Heart right ventricle (tissue), 16 donors: ENCODE measurements around the gene ACP3. TPM values are rescaled to one million over a fixed set of nuclear protein-coding genes. Genes with fewer than 3 reads are reported as not detected.

Experiments
- ATAC-seq, 8 donors: fragments of 200-7000 bp; cut with Tn5 transposase; one replicate each; pipeline ENCODE4 v1.9.1; 2020; ENCODE audit warnings: mild to moderate bottlenecking in 8 of 8, moderate library complexity in 8 of 8, moderate number of reproducible peaks in 1 of 8
- DNase-seq, 2 donors: peaks; one replicate each; pipeline ENCODE4 v3.0.0-alpha.2; 2020
- H3K27ac ChIP-seq, 10 donors: fragments of 200-600 bp; sonication (generic) in 2 of 10; one replicate each; pipeline versions ENCODE4 v1.5.0 to v1.8.0; 2020 to 2022; ENCODE audit warnings: mild to moderate bottlenecking in 3 of 10
- H3K27me3 ChIP-seq, 7 donors: fragments of 200-600 bp; one replicate each; pipeline ENCODE4 v1.8.0; 2021 to 2022; ENCODE audit warnings: mild to moderate bottlenecking in 2 of 7
- H3K36me3 ChIP-seq, 9 donors: fragments of 200-600 bp; sonication (generic) in 1 of 9; one replicate each; pipeline versions ENCODE4 v1.5.0 to v1.8.0; 2020 to 2022; ENCODE audit warnings: mild to moderate bottlenecking in 2 of 9
- H3K4me1 ChIP-seq, 9 donors: fragments of 200-600 bp; sonication (generic) in 1 of 9; one replicate each; pipeline versions ENCODE4 v1.5.0 to v1.8.0; 2020 to 2022; ENCODE audit warnings: mild to moderate bottlenecking in 4 of 9
- H3K4me3 ChIP-seq, 10 donors: fragments of 200-600 bp; sonication (generic) in 2 of 10; one replicate each; pipeline versions ENCODE4 v1.5.0 to v1.8.0; 2020 to 2022; ENCODE audit warnings: mild to moderate bottlenecking in 7 of 10, moderate library complexity in 2 of 10
- H3K9me3 ChIP-seq, 11 donors: fragments of 200-600 bp in 10 of 11; sonication (generic) in 2 of 11; one replicate each; pipeline versions ENCODE4 v1.5.0 to v1.8.0; 2013 to 2022; ENCODE audit warnings: mild to moderate bottlenecking in 2 of 11, control low read depth in 1 of 11, moderate library complexity in 1 of 11
- WGBS, 2 donors: extraction: QIAGEN DNeasy Blood & Tissue Kit; methylation state at CpG; one replicate each; pipeline ENCODE4 v1.1.7; 2013; ENCODE audit warnings: inconsistent platforms in 1 of 2; 5-methylcytosine and 5-hydroxymethylcytosine counted together
- intact Hi-C, 10 donors: fragments of 100-400 bp; cut with DNase I; formaldehyde crosslinking; loops; one replicate each; pipeline versions ENCODE4 v1.11.1 to v1.14.2; 2022
- polyA plus RNA-seq, 2 donors: library from polyadenylated mRNA; stranded (reverse); fragments of 200-250 nt; gene quantifications; one replicate each; pipeline ENCODE4 v1.2.3, GENCODE V29; 2013
- total RNA-seq, 10 donors: library from RNA; stranded (reverse); fragmentation: NEBNext Ultra II Directional in 3 of 10; extraction: Animal tissue kit (Norgen Biotek cat#: 25700) in 3 of 10; gene quantifications; one replicate each; pipeline versions ENCODE4 v1.2.1 to v1.2.4, GENCODE V29; 2021 to 2023
- TF ChIP-seq, protein P1 (sequence below), 9 donors: fragments of 200-600 bp; sonication (generic) in 2 of 9; IDR thresholded peaks; one replicate each; pipeline versions ENCODE4 v1.5.0 to v1.8.0; 2021 to 2022; ENCODE audit warnings: antibody characterized with exemption in 9 of 9, mild to moderate bottlenecking in 5 of 9, moderate library complexity in 1 of 9
- donor health status: Arrhythmogenic right ventricular cardiomyopathy.
- donor health status: ischemic (EF 13 %, LVEDD 7.1; RV severe dilation, severe dysfunction).
- donor health status: healthy with polysubstance abuse.
- donor health status: DM: no; HTN: yes; CAD: no.
- donor health status: DM: no; HTN: no; CAD: no.
- donor health status: ischemic (EF 25% LVEDD 6.9; RV normal size, moderate dysfunction).
- donor health status: ischemic (EF 25% LVEDD 5.7; RV mildly dilated, moderate dysfunction).
- donor health status: healthy.
- donor health status: DM: yes; HTN: yes; CAD: no.
- donor health status: Ischemic cardiomyopathy.
- donor health status: ischemic (EF 35%, LVEDD 5.7; RV mildly dilated, moderate dysfunction).
- donor health status: nonischemic (EF 11% LVEDD 7.7; RV severe dilation, severe dysfunction).
- donor health status: DM: yes; HTN: yes; CAD: no.
- donor health status: PGD.
- donor health status: ischemic (EF 29% LVEDD 5.4; RV normal size, mild dysfunction).
- donor health status: nonischemic (EF 23%, LVEDD 6.1; RV moderate dilation, normal function).

The ACP3 gene
- total and polyA plus RNA-seq, 12 donors = 0.09 to 3.3 (median 0.73) TPM; not detected in 2

DNA sequence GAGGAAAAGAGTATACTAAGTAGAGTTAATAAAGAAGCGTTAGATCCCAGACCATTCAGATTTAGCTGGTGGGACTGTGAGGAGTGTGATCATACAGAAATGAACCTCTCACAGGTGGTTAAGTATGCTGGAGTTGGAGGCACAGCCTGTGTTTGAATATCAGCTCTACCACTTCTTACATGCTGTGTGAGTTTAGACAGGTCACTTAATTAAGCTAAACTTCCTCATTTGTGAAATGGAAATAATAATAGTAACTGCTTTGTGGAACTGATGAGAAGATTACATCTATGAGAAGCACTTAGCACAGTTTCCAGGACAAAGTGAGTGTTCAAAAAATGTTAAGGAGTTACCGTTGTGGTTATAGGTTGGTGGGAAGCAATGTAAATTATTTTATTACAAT, 8.4 kb downstream of the ACP3 start:
- DNase-seq (no peak), ATAC-seq (no peak)
- Histone ChIP-seq H3K36me3 (no peaks in the 10 kb centered on the region), H3K4me1 (no peaks in the 10 kb centered on the region), H3K4me3 (no peak overlapping the region), H3K27me3 (peaks cover 0 to 11% (median 0%) of the 10 kb centered on the region in 7 donors), H3K27ac (no peak overlapping the region), H3K9me3 (no peaks in the 10 kb centered on the region)
- WGBS, 2 donors = 76 to 79% methylated on average over 2 of the region's 2 CpGs
- TF ChIP-seq, protein P1, sequence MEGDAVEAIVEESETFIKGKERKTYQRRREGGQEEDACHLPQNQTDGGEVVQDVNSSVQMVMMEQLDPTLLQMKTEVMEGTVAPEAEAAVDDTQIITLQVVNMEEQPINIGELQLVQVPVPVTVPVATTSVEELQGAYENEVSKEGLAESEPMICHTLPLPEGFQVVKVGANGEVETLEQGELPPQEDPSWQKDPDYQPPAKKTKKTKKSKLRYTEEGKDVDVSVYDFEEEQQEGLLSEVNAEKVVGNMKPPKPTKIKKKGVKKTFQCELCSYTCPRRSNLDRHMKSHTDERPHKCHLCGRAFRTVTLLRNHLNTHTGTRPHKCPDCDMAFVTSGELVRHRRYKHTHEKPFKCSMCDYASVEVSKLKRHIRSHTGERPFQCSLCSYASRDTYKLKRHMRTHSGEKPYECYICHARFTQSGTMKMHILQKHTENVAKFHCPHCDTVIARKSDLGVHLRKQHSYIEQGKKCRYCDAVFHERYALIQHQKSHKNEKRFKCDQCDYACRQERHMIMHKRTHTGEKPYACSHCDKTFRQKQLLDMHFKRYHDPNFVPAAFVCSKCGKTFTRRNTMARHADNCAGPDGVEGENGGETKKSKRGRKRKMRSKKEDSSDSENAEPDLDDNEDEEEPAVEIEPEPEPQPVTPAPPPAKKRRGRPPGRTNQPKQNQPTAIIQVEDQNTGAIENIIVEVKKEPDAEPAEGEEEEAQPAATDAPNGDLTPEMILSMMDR (IDR thresholded peaks at IDR 0.05) = no peak
- intact Hi-C loops = no loop called here

DNA sequence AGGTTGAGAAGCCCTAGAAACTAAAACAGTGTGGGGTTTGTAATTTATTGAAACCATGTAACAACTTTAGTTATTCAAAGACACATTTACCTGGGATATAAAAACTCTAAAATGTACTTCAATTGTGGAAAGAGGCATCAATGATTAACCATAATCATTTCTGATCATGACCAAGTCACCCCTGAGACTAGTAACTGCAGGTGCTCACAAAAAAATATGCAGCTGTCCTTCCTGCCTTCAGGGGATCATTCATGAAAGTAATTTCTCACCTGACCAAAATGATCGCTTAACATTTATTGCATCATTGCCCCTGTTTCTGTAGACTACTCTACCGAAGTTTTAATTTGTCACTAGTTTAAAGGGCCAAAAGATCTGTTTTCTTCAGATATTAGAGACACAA, 9.0 kb downstream of the ACP3 start:
- Histone ChIP-seq H3K36me3 (no peaks in the 10 kb centered on the region), H3K4me3 (no peak overlapping the region), H3K9me3 (no peaks in the 10 kb centered on the region), H3K27ac (no peak overlapping the region), H3K4me1 (no peaks in the 10 kb centered on the region), H3K27me3 (peaks cover 0 to 11% (median 0%) of the 10 kb centered on the region in 7 donors)
- WGBS, 2 donors = 87 to 95% methylated on average over 2 of the region's 2 CpGs
- DNase-seq = no peak
- TF ChIP-seq, protein P1 (IDR thresholded peaks at IDR 0.05) = no peak
- intact Hi-C loops = no loop called here
- ATAC-seq = no peak

DNA sequence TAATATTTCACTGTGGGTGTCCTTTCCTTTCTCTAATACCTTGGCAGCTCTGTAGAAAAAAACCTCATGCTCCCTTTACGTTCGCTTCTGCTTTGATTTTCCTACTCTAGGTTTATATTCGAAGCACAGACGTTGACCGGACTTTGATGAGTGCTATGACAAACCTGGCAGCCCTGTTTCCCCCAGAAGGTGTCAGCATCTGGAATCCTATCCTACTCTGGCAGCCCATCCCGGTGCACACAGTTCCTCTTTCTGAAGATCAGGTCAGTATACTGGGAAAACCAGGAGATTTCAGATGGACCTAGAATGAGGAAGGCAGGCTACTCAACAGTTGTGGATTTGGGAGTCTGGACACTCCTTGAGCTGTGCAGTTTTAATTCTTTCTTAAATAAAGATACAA, 14.9 kb downstream of the ACP3 start:
- ATAC-seq = no peak
- WGBS, 2 donors = 87 to 88% methylated on average over 6 of the region's 6 CpGs

DNA sequence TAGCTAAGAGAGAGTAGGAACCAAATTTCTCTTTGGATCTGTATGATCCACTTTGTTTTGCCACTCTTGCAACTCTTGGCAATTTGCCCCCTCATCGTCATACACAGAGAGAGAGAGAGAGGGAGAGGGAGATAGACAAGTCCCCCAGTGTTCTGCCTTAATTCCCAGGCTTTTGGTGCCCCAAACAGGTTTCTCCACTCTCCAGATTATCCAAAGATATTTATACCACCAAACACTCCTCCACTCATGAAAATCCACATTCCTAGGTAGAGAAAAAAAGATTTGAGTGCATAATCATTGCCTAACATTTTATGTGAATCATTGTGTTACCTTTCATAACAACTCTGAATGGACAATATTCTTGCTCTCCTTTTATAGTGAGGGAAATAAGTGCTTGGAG, 15.3 kb downstream of the ACP3 start:
- Histone ChIP-seq H3K4me1 (no peaks in the 10 kb centered on the region), H3K36me3 (peaks cover 0 to 37% (median 0%) of the 10 kb centered on the region in 9 donors), H3K4me3 (no peak overlapping the region), H3K9me3 (no peaks in the 10 kb centered on the region), H3K27ac (no peak overlapping the region), H3K27me3 (peaks cover 0 to 11% (median 0%) of the 10 kb centered on the region in 7 donors)
- intact Hi-C loops = no loop called here
- TF ChIP-seq, protein P1 (IDR thresholded peaks at IDR 0.05) = no peak
- no peak for ATAC-seq
- DNase-seq = no peak
- 23 to 52% methylated on average over 1 of the region's 1 CpG for WGBS, 2 donors

More for the DNA sequence above, 14.9 kb downstream of the ACP3 start:
- intact Hi-C loops = no loop called here
- no peaks in the 10 kb centered on the region for H3K9me3 ChIP-seq
- H3K4me3 ChIP-seq = no peak overlapping the region
- peaks cover 0 to 11% (median 0%) of the 10 kb centered on the region in 7 donors for H3K27me3 ChIP-seq
- TF ChIP-seq, protein P1 (IDR thresholded peaks at IDR 0.05) = no peak
- peaks cover 0 to 33% (median 0%) of the 10 kb centered on the region in 9 donors for H3K36me3 ChIP-seq
- H3K4me1 ChIP-seq = no peaks in the 10 kb centered on the region
- DNase-seq = no peak
- H3K27ac ChIP-seq = no peak overlapping the region
